HTERT RPE-1 (cell line): ENCODE measurements around the gene UMPS.
"Not testable (repeated sequence)": the region's sequence is repeated elsewhere in the genome, so short reads cannot be mapped to it uniquely, and the experiment has no call there.

Experiments
- in situ Hi-C: fragments of 300-500 bp; cut with MboI; formaldehyde crosslinking; loops from 4 replicates; pipeline ENCODE4 v1.14.3; 2020; ENCODE audit warnings: low sequenced_read_pairs

The UMPS gene

GRCh38 chr3:124777762-124778470, 47.7 kb downstream of the UMPS start:
- in situ Hi-C loops, result no loop called here

- in situ Hi-C loops, result no loop called here
These were observed 48.9 kb downstream of the UMPS start for GRCh38 chr3:124779116-124779515.

GRCh38 chr3:124779751-124780191, 49.5 kb downstream of the UMPS start:
- in situ Hi-C loops, result no loop called here

GRCh38 chr3:124780356-124780755, 50.1 kb downstream of the UMPS start:
- in situ Hi-C loops, result no loop called here

GRCh38 chr3:124780761-124781475, 50.7 kb downstream of the UMPS start:
- in situ Hi-C loops, result no loop called here

GRCh38 chr3:124781476-124782376, 51.5 kb downstream of the UMPS start:
- in situ Hi-C loops, result no loop called here

GRCh38 chr3:124782377-124782712, 52.1 kb downstream of the UMPS start:
- in situ Hi-C loops, result not testable (repeated sequence)

- in situ Hi-C loops, result no loop called here
These were observed 53.4 kb downstream of the UMPS start for GRCh38 chr3:124783696-124784095.

- in situ Hi-C loops, result no loop called here
These were observed 54.6 kb downstream of the UMPS start for GRCh38 chr3:124784686-124785382.

GRCh38 chr3:124785973-124786372, 55.7 kb downstream of the UMPS start:
- in situ Hi-C loops, result no loop called here

- in situ Hi-C loops, result no loop called here
These were observed 56.4 kb downstream of the UMPS start for GRCh38 chr3:124786511-124787241.

GRCh38 chr3:124787476-124788195, 57.4 kb downstream of the UMPS start:
- in situ Hi-C loops, result no loop called here

- in situ Hi-C loops, result no loop called here
These were observed 58.0 kb downstream of the UMPS start for GRCh38 chr3:124788254-124788745.

GRCh38 chr3:124789103-124789502, 58.9 kb downstream of the UMPS start:
- in situ Hi-C loops, result not testable (repeated sequence)

GRCh38 chr3:124791142-124791541, 60.9 kb downstream of the UMPS start:
- in situ Hi-C loops, result no loop called here

GRCh38 chr3:124791639-124792151, 61.4 kb downstream of the UMPS start:
- in situ Hi-C loops, result no loop called here

- in situ Hi-C loops, result no loop called here
These were observed 62.2 kb downstream of the UMPS start for GRCh38 chr3:124792341-124793040.

GRCh38 chr3:124793054-124793739, 62.9 kb downstream of the UMPS start:
- in situ Hi-C loops, result no loop called here
